ENCODE data around the gene PRSS53. TPM values are rescaled to one million over a fixed set of nuclear protein-coding genes. Genes with fewer than 3 reads are reported as not detected.

PRSS53 gene
- total RNA-seq, 1 donor from 2014 or later, result 4.9 TPM

- Mint-ChIP-seq H3K36me3 (peaks cover 7% of the 10 kb centered on the region), H3K4me1 (peaks cover 61% of the 10 kb centered on the region), H3K4me3 (peak overlapping the region; percentile 87), H3K9me3 (no peaks in the 10 kb centered on the region), H3K27ac (peak overlapping the region; percentile 68), H3K27me3 (ENCODE audit: low read depth) (no peaks in the 10 kb centered on the region)
- TF ChIP-seq CTCF (IDR thresholded peaks at IDR 0.05; ENCODE audit: unreplicated experiment), result no peak
- DNase-seq (ENCODE audit: low spot score in 2 of 2, unreplicated experiment in 2 of 2), result no peak
These were observed 45.4 kb upstream of the PRSS53 start for GRCh38 chr16:31134091-31134571.

GRCh38 chr16:31133046-31133501 lies 44.3 kb upstream of the PRSS53 start:
- H3K36me3 Mint-ChIP-seq, result peaks cover 9% of the 10 kb centered on the region

GRCh38 chr16:31132303-31132979 lies 43.7 kb upstream of the PRSS53 start:
- H3K4me1 Mint-ChIP-seq, result peaks cover 50% of the 10 kb centered on the region

More at GRCh38 chr16:31133046-31133501, 44.3 kb upstream of the PRSS53 start:
- Mint-ChIP-seq H3K27me3 (ENCODE audit: low read depth) (no peaks in the 10 kb centered on the region), H3K27ac (peak overlapping the region; percentile 68), H3K9me3 (no peaks in the 10 kb centered on the region), H3K4me3 (peak overlapping the region; percentile 87), H3K4me1 (peaks cover 50% of the 10 kb centered on the region)
- DNase-seq (ENCODE audit: low spot score in 2 of 2, unreplicated experiment in 2 of 2), result no peak
- no peak for TF ChIP-seq CTCF (IDR thresholded peaks at IDR 0.05; ENCODE audit: unreplicated experiment)

GRCh38 chr16:31131841-31132271 lies 43.1 kb upstream of the PRSS53 start:
- no peak for DNase-seq (ENCODE audit: low spot score in 2 of 2, unreplicated experiment in 2 of 2)
- Mint-ChIP-seq H3K4me3 (no peak overlapping the region), H3K9me3 (no peaks in the 10 kb centered on the region), H3K27ac (peak overlapping the region; percentile 93), H3K36me3 (peaks cover 9% of the 10 kb centered on the region), H3K27me3 (ENCODE audit: low read depth) (no peaks in the 10 kb centered on the region), H3K4me1 (peaks cover 50% of the 10 kb centered on the region)
- TF ChIP-seq CTCF (IDR thresholded peaks at IDR 0.05; ENCODE audit: unreplicated experiment), result no peak

More at GRCh38 chr16:31132303-31132979, 43.7 kb upstream of the PRSS53 start:
- H3K9me3 Mint-ChIP-seq, result no peaks in the 10 kb centered on the region
- TF ChIP-seq CTCF (IDR thresholded peaks at IDR 0.05; ENCODE audit: unreplicated experiment), result no peak
- peaks cover 9% of the 10 kb centered on the region for H3K36me3 Mint-ChIP-seq
- no peak overlapping the region for H3K4me3 Mint-ChIP-seq
- DNase-seq (ENCODE audit: low spot score in 2 of 2, unreplicated experiment in 2 of 2), result no peak
- H3K27ac Mint-ChIP-seq, result peak overlapping the region; percentile 16
- no peaks in the 10 kb centered on the region for H3K27me3 Mint-ChIP-seq (ENCODE audit: low read depth)

GRCh38 chr16:31131416-31131815 lies 42.7 kb upstream of the PRSS53 start:
- H3K9me3 Mint-ChIP-seq, result no peaks in the 10 kb centered on the region
- no peaks in the 10 kb centered on the region for H3K27me3 Mint-ChIP-seq (ENCODE audit: low read depth)
- DNase-seq (ENCODE audit: low spot score in 2 of 2, unreplicated experiment in 2 of 2), result no peak
- peaks cover 9% of the 10 kb centered on the region for H3K36me3 Mint-ChIP-seq
- TF ChIP-seq CTCF (IDR thresholded peaks at IDR 0.05; ENCODE audit: unreplicated experiment), result no peak
- peak overlapping the region; percentile 13 for H3K4me3 Mint-ChIP-seq
- peak overlapping the region; percentile 93 for H3K27ac Mint-ChIP-seq
- H3K4me1 Mint-ChIP-seq, result peaks cover 50% of the 10 kb centered on the region
